K562 (cell line): Measurements from ENCODE around the gene CCDC167. TPM values are rescaled to one million over a fixed set of nuclear protein-coding genes. Genes with fewer than 3 reads are reported as not detected.

ENCODE experiments used
- ATAC-seq: fragments of 200-7000 bp; cut with Tn5 transposase; 3 replicates; pipeline ENCODE4 v1.9.1; 2020; ENCODE audit warnings: moderate library complexity
- BruUV-seq: library from RNA; stranded (reverse); fragments of 400-500 nt; replicated peaks from 2 replicates; lab custom pipeline; 2021; lab: Mats Ljungman, UMichigan
- CTCF ChIA-PET: fragments of 300-600 bp; formaldehyde crosslinking; extraction: SDS; loops from one replicate; lab custom pipeline; 2021; ENCODE audit warnings: low intra/inter-chr PET ratio; lab: Yijun Ruan, JAX
- POLR2A ChIA-PET: fragments of 300-600, 350-650 bp; sonication (Branson Sonifier 250); formaldehyde crosslinking; extraction: SDS; loops from one replicate; lab custom pipeline; 2021; ENCODE audit warnings: antibody characterized with exemption, inconsistent platforms; lab: Yijun Ruan, JAX
- DNase-seq, 4 experiments: peaks; one replicate each; pipeline versions ENCODE4 v3.0.0 to v3.0.0-alpha.2; 2011 to 2018; ENCODE audit warnings: low spot score in 3 of 4, mixed read lengths in 3 of 4; ENCODE audit errors: extremely low read depth in 1 of 4
- FAIRE-seq: peaks from 2 replicates; lab custom pipeline; 2011; peaks lifted over from hg19 to GRCh38; lab: Jason Lieb, UNC
- H2AFZ ChIP-seq: 2 replicates; pipeline ENCODE4 v1.6.0; 2011; ENCODE audit warnings: low read depth, low read length, control low read depth, inconsistent platforms
- H3K27ac ChIP-seq: fragments of 200-600 bp; 3 replicates; pipeline ENCODE4 v1.8.0; 2011; ENCODE audit warnings: low read depth, mild to moderate bottlenecking, control low read depth, inconsistent platforms, low read length, moderate library complexity, mixed read lengths; ENCODE audit errors: extremely low read depth
- H3K27me3 ChIP-seq, 2 experiments: fragments of 300-600 bp in 1 of 2; 2 replicates in 1 of 2; 3 replicates in 1 of 2; pipeline versions ENCODE4 v1.6.0 to v1.8.0; 2011; ENCODE audit warnings: inconsistent platforms in 2 of 2, low read length in 2 of 2, mild to moderate bottlenecking in 1 of 2, mixed read lengths in 1 of 2, moderate library complexity in 1 of 2; ENCODE audit not compliant: control insufficient read depth in 2 of 2, insufficient read depth in 2 of 2
- H3K36me3 ChIP-seq: fragments of 300-600 bp; 3 replicates; pipeline ENCODE4 v1.8.0; 2011; ENCODE audit warnings: mild to moderate bottlenecking, low read length, inconsistent platforms; ENCODE audit not compliant: control insufficient read depth, insufficient read depth
- H3K4me1 ChIP-seq, 2 experiments: fragments of 200-600 bp in 1 of 2; replicated peaks in 1 of 2; 2 replicates in 1 of 2; 3 replicates in 1 of 2; pipeline versions ENCODE4 v1.5.1 to v1.8.0; 2011; ENCODE audit warnings: inconsistent platforms in 2 of 2, low read length in 2 of 2, mild to moderate bottlenecking in 1 of 2, mixed read lengths in 1 of 2, moderate library complexity in 1 of 2; ENCODE audit not compliant: control insufficient read depth in 2 of 2, insufficient read depth in 2 of 2
- H3K4me2 ChIP-seq: 2 replicates; pipeline ENCODE4 v1.6.1; 2011; ENCODE audit warnings: low read length, control low read depth, inconsistent platforms, mixed read lengths; ENCODE audit not compliant: insufficient read depth
- H3K4me3 ChIP-seq: fragments of 200-600 bp; sonication (generic), shearing (Covaris generic); 2 replicates; pipeline ENCODE4 v1.5.1; 2016; ENCODE audit warnings: control low read depth, inconsistent platforms
- H3K79me2 ChIP-seq: fragments of 200-600 bp; 3 replicates; pipeline ENCODE4 v1.8.0; 2011; ENCODE audit warnings: low read length, inconsistent platforms; ENCODE audit not compliant: control insufficient read depth, insufficient read depth
- H3K9ac ChIP-seq, 2 experiments: 2 replicates each; pipeline versions ENCODE4 v1.6.0 to v1.6.1; 2011; ENCODE audit warnings: low read depth in 2 of 2, low read length in 2 of 2, control low read depth in 1 of 2, inconsistent platforms in 1 of 2, mild to moderate bottlenecking in 1 of 2, mixed read lengths in 1 of 2; ENCODE audit not compliant: insufficient read depth in 1 of 2
- H3K9me1 ChIP-seq: one replicate; pipeline ENCODE4 v1.6.0; 2011; ENCODE audit warnings: inconsistent platforms, mild to moderate bottlenecking, low read length, moderate library complexity; ENCODE audit not compliant: control insufficient read depth, insufficient read depth
- H3K9me3 ChIP-seq: replicated peaks from 2 replicates; pipeline ENCODE4 v1.5.1; 2011; ENCODE audit warnings: low read depth, low read length, inconsistent platforms; ENCODE audit not compliant: control insufficient read depth, insufficient read depth
- H4K20me1 ChIP-seq: replicated peaks from 2 replicates; pipeline ENCODE4 v1.6.1; 2011; ENCODE audit warnings: low read length, inconsistent platforms, mixed read lengths; ENCODE audit not compliant: control insufficient read depth, insufficient read depth
- ELK1 ChIP-seq: sonication (generic); formaldehyde crosslinking; IDR thresholded peaks from 2 replicates; pipeline ENCODE4 v1.8.1; 2022; ENCODE audit warnings: missing genetic modification reagents
- HDAC1 ChIP-seq, 2 experiments: fragments of 450-650 bp; IDR thresholded peaks; 2 replicates each; pipeline ENCODE4 v1.6.1; 2016 to 2017; ENCODE audit warnings: inconsistent platforms in 1 of 2, mild to moderate bottlenecking in 1 of 2, moderate library complexity in 1 of 2
- HDAC2 ChIP-seq: fragments of 450-650 bp; IDR thresholded peaks from 2 replicates; pipeline ENCODE4 v1.6.1; 2016; ENCODE audit warnings: mild to moderate bottlenecking
- L3MBTL2 ChIP-seq: fragments of 450-650 bp; IDR thresholded peaks from 2 replicates; pipeline ENCODE4 v1.6.1; 2016; ENCODE audit warnings: mild to moderate bottlenecking, moderate library complexity
- MAX ChIP-seq: sonication (generic); formaldehyde crosslinking; IDR thresholded peaks from 2 replicates; pipeline ENCODE4 v1.9.0; 2022; ENCODE audit warnings: mild to moderate bottlenecking, missing genetic modification reagents
- POLR2H ChIP-seq: IDR thresholded peaks from 2 replicates; pipeline ENCODE4 v1.6.1; 2016; ENCODE audit warnings: missing genetic modification characterization, low read depth, mild to moderate bottlenecking, control low read depth, missing compliant biosample characterization, moderate library complexity
- PREB ChIP-seq: sonication (generic); formaldehyde crosslinking; IDR thresholded peaks from 2 replicates; pipeline ENCODE4 v1.8.1; 2023; ENCODE audit warnings: mild to moderate bottlenecking, missing genetic modification reagents
- WHSC1 ChIP-seq: IDR thresholded peaks from one replicate; pipeline ENCODE4 v1.6.1; 2012; ENCODE audit warnings: low read length, control low read depth, inconsistent platforms
- WGBS: fragments of 100-300 bp; shearing (Covaris generic); methylation state at CpG from one replicate; pipeline ENCODE4 v1.1.6; 2016; ENCODE audit warnings: low coverage, mixed read lengths; ENCODE audit not compliant: insufficient coverage; ENCODE audit errors: missing lambda C conversion rate; 5-methylcytosine and 5-hydroxymethylcytosine counted together
- in situ Hi-C: fragments of 300-500 bp; cut with MboI; formaldehyde crosslinking; loops from 4 replicates; pipeline ENCODE4 v1.15.0; 2018; ENCODE audit warnings: inconsistent platforms, mixed read lengths
- intact Hi-C: fragments of 100-400 bp; cut with micrococcal nuclease; formaldehyde crosslinking; loops from 2 replicates; pipeline ENCODE4 v1.14.2; 2022
- polyA plus RNA-seq, 8 experiments: library from polyadenylated mRNA; depleted of rRNA in 4 of 8; stranded (reverse) in 5 of 8; unstranded in 3 of 8; fragments of >200 nt; fragmentation: Nextera tagmentation in 2 of 8; fragmentation: Illumina TruSeq in 1 of 8; extraction: Ambion mirVana in 2 of 8; extraction: Trizol in 1 of 8; gene quantifications; 2 replicates each; pipeline versions ENCODE4 v1.2.1 to v1.2.3, GENCODE V29; 2011 to 2014; ENCODE audit warnings: inconsistent platforms in 1 of 8, missing spikeins in 1 of 8
- total RNA-seq, 7 experiments: library from RNA; depleted of rRNA in 6 of 7; stranded (reverse); fragments of >200 nt in 6 of 7; fragmentation: Illumina TruSeq in 2 of 7; extraction: Trizol in 2 of 7; gene quantifications; 2 replicates each; pipeline versions ENCODE4 v1.2.1 to v1.2.3, GENCODE V29; 2011 to 2021; ENCODE audit warnings: low replicate concordance in 1 of 7

CCDC167 gene
- total and polyA plus RNA-seq, 9 of the 15 experiments (the other 6 are each of a cell fraction or from before 2014, with no cell fraction given): 26.0 to 114 (median 45.2) TPM

GRCh38 chr6:37530297-37530696 is 30.6 kb upstream of the CCDC167 start:
- no peaks in the 10 kb centered on the region for H3K79me2 ChIP-seq
- TF ChIP-seq L3MBTL2 (no peak), MAX (no peak), HDAC1 (IDR thresholded peaks at IDR 0.05) (no peak), WHSC1 (no peak), POLR2H (tag) (no peak), HDAC2 (no peak), ELK1 (CRISPR knock-in tag) (no peak), PREB (CRISPR knock-in tag) (no peak)
- no TSS peak for BruUV-seq
- no peaks in the 10 kb centered on the region for H3K36me3 ChIP-seq
- no peak overlapping the region for H3K27ac ChIP-seq
- POLR2A ChIA-PET: interaction anchor here (0.7 to 1.9 kb wide), 2 partner anchors 13 to 19 kb away, joined by 3 to 6 read pairs; no protein-coding TSS in a partner anchor
- in situ Hi-C loops: no loop called here
- intact Hi-C loops: no loop called here
- H3K4me2 ChIP-seq: no peak overlapping the region
- peaks cover 0 to 2% of the 10 kb centered on the region in 2 experiments; a peak in 1 of 5 replicates for H3K4me1 ChIP-seq
- DNase-seq (no peak), ATAC-seq (no peak), FAIRE-seq (no peak)
- H3K9ac ChIP-seq: no peak overlapping the region
- H3K9me1 ChIP-seq: no peaks in the 10 kb centered on the region
- 1% methylated on average over 5 of the region's 5 CpGs for WGBS
- no peak overlapping the region for H3K4me3 ChIP-seq
- CTCF ChIA-PET: no interaction called here
- no peaks in the 10 kb centered on the region for H3K9me3 ChIP-seq
- H2AFZ ChIP-seq: no peak overlapping the region
- H4K20me1 ChIP-seq: peaks cover 12% of the 10 kb centered on the region; the same call in 1 of the 2 replicates
- peaks cover 46 to 67% of the 10 kb centered on the region in 2 experiments for H3K27me3 ChIP-seq
